GM19452 (cell line): ENCODE measurements around the gene TENM4.
A peak's percentile ranks its signal among the peaks of the same experiment; 100 is the strongest.

Experiments used
- ATAC-seq: cut with Tn5 transposase; IDR thresholded peaks from one replicate; pipeline ENCODE4 v1.9.1; 2021; ENCODE audit not compliant: unreplicated experiment

TENM4 gene

GRCh38 chr11:78656984-78657383 is 783.8 kb downstream of the TENM4 start:
- ATAC-seq: no peak

- no peak for ATAC-seq
These were observed 784.5 kb downstream of the TENM4 start for GRCh38 chr11:78656327-78656726.

GRCh38 chr11:78655561-78655960 is 785.3 kb downstream of the TENM4 start:
- ATAC-seq: no peak

GRCh38 chr11:78654866-78655265 is 786.0 kb downstream of the TENM4 start:
- ATAC-seq: no peak

- ATAC-seq: no peak
These were observed 786.8 kb downstream of the TENM4 start for GRCh38 chr11:78654071-78654470.

GRCh38 chr11:78653294-78653909 is 787.4 kb downstream of the TENM4 start:
- ATAC-seq: no peak

- no peak for ATAC-seq
These were observed 788.0 kb downstream of the TENM4 start for GRCh38 chr11:78652843-78653239.

- ATAC-seq: no peak
These were observed 788.6 kb downstream of the TENM4 start for GRCh38 chr11:78651923-78652842.

- no peak for ATAC-seq
These were observed 789.6 kb downstream of the TENM4 start for GRCh38 chr11:78651136-78651775.

- ATAC-seq: no peak
These were observed 791.2 kb downstream of the TENM4 start for GRCh38 chr11:78649361-78650215.

- ATAC-seq: no peak
These were observed 792.6 kb downstream of the TENM4 start for GRCh38 chr11:78647986-78648875.

- ATAC-seq: no peak
These were observed 793.4 kb downstream of the TENM4 start for GRCh38 chr11:78647266-78647915.

- ATAC-seq: no peak
These were observed 794.2 kb downstream of the TENM4 start for GRCh38 chr11:78646564-78647185.

GRCh38 chr11:78645226-78646202 is 795.3 kb downstream of the TENM4 start:
- ATAC-seq: peak; percentile 85

- ATAC-seq: no peak
These were observed 797.2 kb downstream of the TENM4 start for GRCh38 chr11:78643676-78644056.

GRCh38 chr11:78642979-78643675 is 797.7 kb downstream of the TENM4 start:
- ATAC-seq: no peak

- no peak for ATAC-seq
These were observed 799.3 kb downstream of the TENM4 start for GRCh38 chr11:78641541-78641940.
